ENCODE measurements around the gene ZBTB21.
"Not testable (repeated sequence)": the region's sequence is repeated elsewhere in the genome, so short reads cannot be mapped to it uniquely, and the experiment has no call there.

ZBTB21 gene

GRCh38 chr21:41966041-41966833 lies 43.9 kb downstream of the ZBTB21 start:
- ATAC-seq (replicated peaks; ENCODE audit: extremely low read depth, poor library complexity, severe bottlenecking), result no peak
- DNase-seq (ENCODE audit: low spot score in 2 of 2), result no peak
- Mint-ChIP-seq H3K27me3 (peaks cover 37% of the 10 kb centered on the region), H3K27ac (ENCODE audit: low read depth) (no peak overlapping the region), H3K36me3 (ENCODE audit: insufficient read depth) (peaks cover 2% of the 10 kb centered on the region), H3K4me1 (no peaks in the 10 kb centered on the region), H3K9me3 (no peaks in the 10 kb centered on the region), H3K4me3 (no peak overlapping the region)

- Mint-ChIP-seq H3K4me1 (no peaks in the 10 kb centered on the region), H3K27me3 (peaks cover 44% of the 10 kb centered on the region), H3K36me3 (ENCODE audit: insufficient read depth) (peaks cover 2% of the 10 kb centered on the region), H3K27ac (ENCODE audit: low read depth) (no peak overlapping the region), H3K4me3 (no peak overlapping the region), H3K9me3 (no peaks in the 10 kb centered on the region)
- no peak for ATAC-seq (replicated peaks; ENCODE audit: extremely low read depth, poor library complexity, severe bottlenecking)
- DNase-seq (ENCODE audit: low spot score in 2 of 2), result no peak
Measured at GRCh38 chr21:41965461-41966013, 44.6 kb downstream of the ZBTB21 start.

- DNase-seq (ENCODE audit: low spot score in 2 of 2) (no peak), ATAC-seq (replicated peaks; ENCODE audit: extremely low read depth, poor library complexity, severe bottlenecking) (no peak)
- no peak overlapping the region for H3K27ac Mint-ChIP-seq (ENCODE audit: low read depth)
- H3K9me3 Mint-ChIP-seq, result no peaks in the 10 kb centered on the region
- H3K4me3 Mint-ChIP-seq, result no peak overlapping the region
- peaks cover 3% of the 10 kb centered on the region for H3K36me3 Mint-ChIP-seq (ENCODE audit: insufficient read depth)
- no peaks in the 10 kb centered on the region for H3K4me1 Mint-ChIP-seq
- peaks cover 49% of the 10 kb centered on the region for H3K27me3 Mint-ChIP-seq
Measured at GRCh38 chr21:41965045-41965444, 45.1 kb downstream of the ZBTB21 start.

GRCh38 chr21:41964171-41964570 lies 46.0 kb downstream of the ZBTB21 start:
- no peak overlapping the region for H3K4me3 Mint-ChIP-seq
- DNase-seq (ENCODE audit: low spot score in 2 of 2) (no peak), ATAC-seq (replicated peaks; ENCODE audit: extremely low read depth, poor library complexity, severe bottlenecking) (no peak)
- H3K27ac Mint-ChIP-seq (ENCODE audit: low read depth), result no peak overlapping the region
- H3K4me1 Mint-ChIP-seq, result no peaks in the 10 kb centered on the region
- H3K9me3 Mint-ChIP-seq, result no peaks in the 10 kb centered on the region
- H3K27me3 Mint-ChIP-seq, result peaks cover 51% of the 10 kb centered on the region
- peaks cover 3% of the 10 kb centered on the region for H3K36me3 Mint-ChIP-seq (ENCODE audit: insufficient read depth)

- Mint-ChIP-seq H3K36me3 (ENCODE audit: insufficient read depth) (peaks cover 3% of the 10 kb centered on the region), H3K27ac (ENCODE audit: low read depth) (no peak overlapping the region), H3K4me1 (no peaks in the 10 kb centered on the region), H3K9me3 (no peaks in the 10 kb centered on the region), H3K4me3 (no peak overlapping the region), H3K27me3 (peaks cover 53% of the 10 kb centered on the region)
- DNase-seq (ENCODE audit: low spot score in 2 of 2), result no peak
- no peak for ATAC-seq (replicated peaks; ENCODE audit: extremely low read depth, poor library complexity, severe bottlenecking)
Measured at GRCh38 chr21:41962425-41962966, 47.7 kb downstream of the ZBTB21 start.

GRCh38 chr21:41961753-41962152 lies 48.4 kb downstream of the ZBTB21 start:
- Mint-ChIP-seq H3K36me3 (ENCODE audit: insufficient read depth) (peaks cover 3% of the 10 kb centered on the region), H3K9me3 (no peaks in the 10 kb centered on the region), H3K27ac (ENCODE audit: low read depth) (no peak overlapping the region), H3K27me3 (peaks cover 61% of the 10 kb centered on the region), H3K4me3 (no peak overlapping the region), H3K4me1 (no peaks in the 10 kb centered on the region)
- DNase-seq (ENCODE audit: low spot score in 2 of 2), result no peak
- no peak for ATAC-seq (replicated peaks; ENCODE audit: extremely low read depth, poor library complexity, severe bottlenecking)

- no peak for ATAC-seq (replicated peaks; ENCODE audit: extremely low read depth, poor library complexity, severe bottlenecking)
Measured at GRCh38 chr21:41961282-41961701, 48.9 kb downstream of the ZBTB21 start.

GRCh38 chr21:41960386-41960785 lies 49.8 kb downstream of the ZBTB21 start:
- Mint-ChIP-seq H3K9me3 (no peaks in the 10 kb centered on the region), H3K4me1 (no peaks in the 10 kb centered on the region), H3K36me3 (ENCODE audit: insufficient read depth) (peaks cover 1% of the 10 kb centered on the region), H3K27ac (ENCODE audit: low read depth) (no peak overlapping the region), H3K4me3 (no peak overlapping the region), H3K27me3 (peaks cover 61% of the 10 kb centered on the region)
- DNase-seq (ENCODE audit: low spot score in 2 of 2), result no peak
- no peak for ATAC-seq (replicated peaks; ENCODE audit: extremely low read depth, poor library complexity, severe bottlenecking)

More at GRCh38 chr21:41961282-41961701, 48.9 kb downstream of the ZBTB21 start:
- DNase-seq (ENCODE audit: low spot score in 2 of 2), result no peak
- no peak overlapping the region for H3K27ac Mint-ChIP-seq (ENCODE audit: low read depth)
- peaks cover 3% of the 10 kb centered on the region for H3K36me3 Mint-ChIP-seq (ENCODE audit: insufficient read depth)
- H3K4me3 Mint-ChIP-seq, result no peak overlapping the region
- H3K27me3 Mint-ChIP-seq, result peaks cover 63% of the 10 kb centered on the region
- H3K4me1 Mint-ChIP-seq, result no peaks in the 10 kb centered on the region
- no peaks in the 10 kb centered on the region for H3K9me3 Mint-ChIP-seq

- DNase-seq (ENCODE audit: low spot score in 2 of 2); H3K36me3 Mint-ChIP-seq (ENCODE audit: insufficient read depth); H3K4me3 Mint-ChIP-seq; ATAC-seq (replicated peaks; ENCODE audit: extremely low read depth, poor library complexity, severe bottlenecking); H3K27ac Mint-ChIP-seq (ENCODE audit: low read depth); H3K9me3 Mint-ChIP-seq; H3K4me1 Mint-ChIP-seq: not testable (repeated sequence)
- H3K27me3 Mint-ChIP-seq, result peaks cover 59% of the 10 kb centered on the region
Measured at GRCh38 chr21:41959697-41960096, 50.5 kb downstream of the ZBTB21 start.

- no peaks in the 10 kb centered on the region for H3K9me3 Mint-ChIP-seq
- H3K27me3 Mint-ChIP-seq, result peaks cover 60% of the 10 kb centered on the region
- no peak overlapping the region for H3K27ac Mint-ChIP-seq (ENCODE audit: low read depth)
- H3K4me1 Mint-ChIP-seq, result no peaks in the 10 kb centered on the region
- no peak for DNase-seq (ENCODE audit: low spot score in 2 of 2)
- no peak overlapping the region for H3K4me3 Mint-ChIP-seq
- no peak for ATAC-seq (replicated peaks; ENCODE audit: extremely low read depth, poor library complexity, severe bottlenecking)
- H3K36me3 Mint-ChIP-seq (ENCODE audit: insufficient read depth), result peaks cover 5% of the 10 kb centered on the region
Measured at GRCh38 chr21:41958886-41959563, 51.1 kb downstream of the ZBTB21 start.

- no peak overlapping the region for H3K27ac Mint-ChIP-seq (ENCODE audit: low read depth)
- H3K4me3 Mint-ChIP-seq, result no peak overlapping the region
- DNase-seq (ENCODE audit: low spot score in 2 of 2) (no peak), ATAC-seq (replicated peaks; ENCODE audit: extremely low read depth, poor library complexity, severe bottlenecking) (no peak)
- H3K4me1 Mint-ChIP-seq, result no peaks in the 10 kb centered on the region
- H3K27me3 Mint-ChIP-seq, result peaks cover 60% of the 10 kb centered on the region
- peaks cover 5% of the 10 kb centered on the region for H3K36me3 Mint-ChIP-seq (ENCODE audit: insufficient read depth)
- no peaks in the 10 kb centered on the region for H3K9me3 Mint-ChIP-seq
Measured at GRCh38 chr21:41957991-41958766, 52.0 kb downstream of the ZBTB21 start.
